ENCODE results near the gene ANKRD63. TPM values are rescaled to one million over a fixed set of nuclear protein-coding genes. Genes with fewer than 3 reads are reported as not detected.

ANKRD63 gene
- total RNA-seq, 2 donors from 2014 or later, result not detected

GRCh38 chr15:40325700-40326099, 42.8 kb upstream of the ANKRD63 start:
- H3K4me1 Mint-ChIP-seq, result peaks cover 17% of the 10 kb centered on the region

DNA sequence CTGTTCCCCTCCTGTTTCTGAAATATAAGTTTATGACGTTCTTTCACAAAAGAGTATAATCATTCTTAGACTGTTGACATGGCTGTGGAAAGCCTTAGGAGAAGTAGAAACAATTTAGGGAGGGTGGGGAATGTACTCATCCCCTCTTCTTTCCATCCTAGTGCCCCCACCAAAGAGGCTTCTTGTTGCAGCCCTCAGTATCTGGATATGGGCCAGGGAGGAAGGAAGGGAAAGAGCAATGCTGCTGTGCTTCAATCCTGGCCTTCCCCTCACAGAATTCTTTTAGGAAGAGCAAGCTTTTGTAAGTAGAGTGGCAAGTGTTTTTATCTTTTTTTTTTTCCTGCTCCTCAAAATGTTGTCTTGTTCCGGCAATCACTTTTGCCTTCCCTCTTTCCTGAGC, 42.3 kb upstream of the ANKRD63 start:
- WGBS, 2 experiments (ENCODE audit: insufficient coverage in 1 of 2, insufficient read length in 1 of 2), result 85% methylated on average over 2 of the region's 2 CpGs; no CpG with 5 or more reads in 1 of the 2 experiments
- H3K27me3 Mint-ChIP-seq (ENCODE audit: insufficient read depth), result peaks cover 59% of the 10 kb centered on the region
- no peaks in the 10 kb centered on the region for H3K9me3 Mint-ChIP-seq
- Histone ChIP-seq H3K9ac (ENCODE audit: extremely low read depth, low read length, poor library complexity, severe bottlenecking) (no peak overlapping the region), H3K36me3 (ENCODE audit: control insufficient read depth, insufficient read depth, low read length) (no peaks in the 10 kb centered on the region), H3K4me1 (ENCODE audit: control insufficient read depth, insufficient read depth, low read length) (no peaks in the 10 kb centered on the region), H3K9me3 (ENCODE audit: control insufficient read depth, low read length) (no peaks in the 10 kb centered on the region), H3K4me3 (ENCODE audit: low read length) (no peak overlapping the region), H3K27me3 (ENCODE audit: control insufficient read depth, insufficient read depth, low read length, poor library complexity, severe bottlenecking) (peaks cover 51% of the 10 kb centered on the region), H3K27ac (ENCODE audit: low read depth, low read length) (no peak overlapping the region)
- peak overlapping the region; percentile 52 for H3K4me3 Mint-ChIP-seq
- H3K27ac Mint-ChIP-seq, result no peak overlapping the region
- no peaks in the 10 kb centered on the region for H3K36me3 Mint-ChIP-seq (ENCODE audit: low read depth)
- no peak for DNase-seq
- peaks cover 17% of the 10 kb centered on the region for H3K4me1 Mint-ChIP-seq
- TF ChIP-seq, protein P1, sequence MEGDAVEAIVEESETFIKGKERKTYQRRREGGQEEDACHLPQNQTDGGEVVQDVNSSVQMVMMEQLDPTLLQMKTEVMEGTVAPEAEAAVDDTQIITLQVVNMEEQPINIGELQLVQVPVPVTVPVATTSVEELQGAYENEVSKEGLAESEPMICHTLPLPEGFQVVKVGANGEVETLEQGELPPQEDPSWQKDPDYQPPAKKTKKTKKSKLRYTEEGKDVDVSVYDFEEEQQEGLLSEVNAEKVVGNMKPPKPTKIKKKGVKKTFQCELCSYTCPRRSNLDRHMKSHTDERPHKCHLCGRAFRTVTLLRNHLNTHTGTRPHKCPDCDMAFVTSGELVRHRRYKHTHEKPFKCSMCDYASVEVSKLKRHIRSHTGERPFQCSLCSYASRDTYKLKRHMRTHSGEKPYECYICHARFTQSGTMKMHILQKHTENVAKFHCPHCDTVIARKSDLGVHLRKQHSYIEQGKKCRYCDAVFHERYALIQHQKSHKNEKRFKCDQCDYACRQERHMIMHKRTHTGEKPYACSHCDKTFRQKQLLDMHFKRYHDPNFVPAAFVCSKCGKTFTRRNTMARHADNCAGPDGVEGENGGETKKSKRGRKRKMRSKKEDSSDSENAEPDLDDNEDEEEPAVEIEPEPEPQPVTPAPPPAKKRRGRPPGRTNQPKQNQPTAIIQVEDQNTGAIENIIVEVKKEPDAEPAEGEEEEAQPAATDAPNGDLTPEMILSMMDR (conservative IDR thresholded peaks at IDR 0.05), result no peak

More at GRCh38 chr15:40325700-40326099, 42.8 kb upstream of the ANKRD63 start:
- peaks cover 55% of the 10 kb centered on the region for H3K27me3 Mint-ChIP-seq (ENCODE audit: insufficient read depth)
- Histone ChIP-seq H3K4me1 (ENCODE audit: control insufficient read depth, insufficient read depth, low read length) (no peaks in the 10 kb centered on the region), H3K36me3 (ENCODE audit: control insufficient read depth, insufficient read depth, low read length) (no peaks in the 10 kb centered on the region), H3K27ac (ENCODE audit: low read depth, low read length) (no peak overlapping the region), H3K9ac (ENCODE audit: extremely low read depth, low read length, poor library complexity, severe bottlenecking) (no peak overlapping the region), H3K9me3 (ENCODE audit: control insufficient read depth, low read length) (no peaks in the 10 kb centered on the region), H3K27me3 (ENCODE audit: control insufficient read depth, insufficient read depth, low read length, poor library complexity, severe bottlenecking) (peaks cover 51% of the 10 kb centered on the region), H3K4me3 (ENCODE audit: low read length) (no peak overlapping the region)
- no peaks in the 10 kb centered on the region for H3K36me3 Mint-ChIP-seq (ENCODE audit: low read depth)
- TF ChIP-seq, protein P1 (conservative IDR thresholded peaks at IDR 0.05), result no peak
- WGBS, 2 experiments (ENCODE audit: insufficient coverage in 1 of 2, insufficient read length in 1 of 2), result 94 to 100% methylated on average over 2 of the region's 2 CpGs
- H3K9me3 Mint-ChIP-seq, result no peaks in the 10 kb centered on the region
- no peak for DNase-seq
- no peak overlapping the region for H3K27ac Mint-ChIP-seq
- H3K4me3 Mint-ChIP-seq, result no peak overlapping the region

DNA sequence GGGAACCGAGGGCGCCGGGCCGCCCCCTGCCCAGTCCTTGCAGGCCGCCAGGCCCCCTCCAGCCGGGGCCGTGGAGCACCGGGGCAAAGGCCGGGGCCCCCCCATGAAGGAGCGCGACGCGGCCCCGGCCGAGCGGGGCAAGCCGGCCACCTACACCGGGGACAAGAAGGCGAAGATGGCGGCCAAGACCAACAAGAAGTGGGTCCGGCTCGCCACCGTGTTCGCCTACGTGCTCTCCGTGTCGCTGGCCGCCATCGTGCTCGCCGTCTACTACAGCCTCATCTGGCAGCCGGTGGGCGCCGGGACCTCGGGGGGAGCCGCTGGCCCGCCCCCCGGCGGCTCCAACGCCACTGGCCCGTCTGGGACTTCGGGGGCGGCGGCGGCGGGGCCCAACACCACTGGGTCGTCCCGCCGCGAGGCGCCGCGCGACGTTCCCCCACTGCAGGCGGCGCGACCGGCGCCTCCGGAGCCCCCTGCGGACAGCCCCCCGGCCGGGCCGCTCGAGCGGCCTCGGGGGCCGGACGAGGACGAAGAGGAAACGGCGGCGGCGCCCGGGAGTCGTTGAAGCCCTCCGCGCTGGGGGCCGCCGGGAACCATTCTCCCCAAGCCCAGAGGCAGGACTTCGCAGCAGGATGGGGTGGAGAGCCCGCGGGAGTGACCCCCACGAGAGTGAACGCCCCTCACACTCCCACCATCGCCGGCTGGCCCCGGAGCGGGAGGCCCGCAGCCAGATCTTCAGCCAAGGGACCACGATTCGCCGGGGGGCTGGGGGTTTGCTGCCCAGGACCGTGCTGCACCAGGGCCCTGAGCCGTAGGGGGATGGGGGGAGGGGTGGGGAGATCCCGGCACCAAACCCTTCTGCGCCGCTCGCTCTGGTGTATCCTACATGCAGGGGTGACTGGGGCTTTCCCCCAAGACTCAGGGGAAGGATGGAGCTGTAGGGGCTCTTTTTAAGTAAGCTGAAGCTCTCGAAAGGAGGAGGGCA, 41.4 kb upstream of the ANKRD63 start:
- WGBS, 2 experiments (ENCODE audit: insufficient coverage in 1 of 2, insufficient read length in 1 of 2), result 2 to 3% methylated on average over 20 to 101 of the region's 101 CpGs
- Mint-ChIP-seq H3K27me3 (ENCODE audit: insufficient read depth) (peaks cover 66% of the 10 kb centered on the region), H3K27ac (no peak overlapping the region), H3K4me1 (peaks cover 17% of the 10 kb centered on the region), H3K36me3 (ENCODE audit: low read depth) (no peaks in the 10 kb centered on the region), H3K4me3 (peak overlapping the region; percentile 52), H3K9me3 (no peaks in the 10 kb centered on the region)
- Histone ChIP-seq H3K9ac (ENCODE audit: extremely low read depth, low read length, poor library complexity, severe bottlenecking) (no peak overlapping the region), H3K9me3 (ENCODE audit: control insufficient read depth, low read length) (no peaks in the 10 kb centered on the region), H3K4me1 (ENCODE audit: control insufficient read depth, insufficient read depth, low read length) (no peaks in the 10 kb centered on the region), H3K27me3 (ENCODE audit: control insufficient read depth, insufficient read depth, low read length, poor library complexity, severe bottlenecking) (peaks cover 58% of the 10 kb centered on the region), H3K27ac (ENCODE audit: low read depth, low read length) (no peak overlapping the region), H3K36me3 (ENCODE audit: control insufficient read depth, insufficient read depth, low read length) (no peaks in the 10 kb centered on the region), H3K4me3 (ENCODE audit: low read length) (peak overlapping the region; percentile 64)
- TF ChIP-seq, protein P1 (conservative IDR thresholded peaks at IDR 0.05), result no peak
- DNase-seq, result peak; percentile 72
